Neutrophil (primary cell): ENCODE data around the gene PUM1.

Experiments
- H3K27ac ChIP-seq: fragments of 200-600 bp; sonication (generic); 2 replicates; pipeline ENCODE4 v1.5.1; 2016; ENCODE audit warnings: mild to moderate bottlenecking, moderate library complexity
- H3K27me3 ChIP-seq: fragments of 200-600 bp; sonication (generic); 2 replicates; pipeline ENCODE4 v1.6.0; 2016; ENCODE audit warnings: mild to moderate bottlenecking
- H3K36me3 ChIP-seq: fragments of 200-600 bp; sonication (generic); 2 replicates; pipeline ENCODE4 v1.5.1; 2017
- H3K4me1 ChIP-seq, 2 experiments: fragments of 200-600 bp in 1 of 2; sonication (generic) in 1 of 2; 1 replicate in 1 of 2; 2 replicates in 1 of 2; pipeline versions ENCODE4 v1.5.1 to v1.6.1; 2013 to 2016; ENCODE audit warnings: low read depth in 1 of 2, low read length in 1 of 2, mild to moderate bottlenecking in 1 of 2, moderate library complexity in 1 of 2; ENCODE audit not compliant: control insufficient read depth in 1 of 2, insufficient read depth in 1 of 2
- H3K4me3 ChIP-seq, 2 experiments: fragments of 200-600 bp in 1 of 2; sonication (generic) in 1 of 2; 1 replicate in 1 of 2; 2 replicates in 1 of 2; pipeline ENCODE4 v1.5.1; 2013 to 2016; ENCODE audit warnings: low read depth in 1 of 2, low read length in 1 of 2, mild to moderate bottlenecking in 1 of 2, moderate library complexity in 1 of 2
- H3K9me3 ChIP-seq: fragments of 200-600 bp; sonication (generic); 2 replicates; pipeline ENCODE4 v1.5.1; 2016
- TF ChIP-seq, protein P1 (sequence below): fragments of 200-600 bp; sonication (generic); IDR thresholded peaks from 2 replicates; pipeline ENCODE4 v1.5.1; 2016; ENCODE audit warnings: antibody characterized with exemption

PUM1 gene

DNA sequence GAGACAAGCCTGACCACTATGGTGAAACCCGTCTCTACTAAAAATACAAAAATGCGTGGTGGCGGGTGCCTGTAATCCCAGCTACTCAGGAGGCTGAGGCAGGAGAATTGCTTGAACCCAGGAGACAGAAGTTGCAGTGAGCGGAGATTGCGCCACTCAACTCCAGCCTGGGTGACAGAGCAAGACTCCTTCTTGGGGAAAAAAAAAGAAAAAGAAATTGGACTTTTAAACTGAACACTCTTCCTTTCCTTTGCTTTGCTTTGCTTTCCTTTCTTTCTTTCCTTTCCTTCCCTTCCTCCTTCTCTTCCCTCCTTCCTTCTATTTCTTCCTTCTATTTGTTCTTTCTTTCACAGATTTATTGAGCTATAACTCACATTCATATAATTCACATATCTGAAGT is 43.3 kb upstream of the PUM1 start:
- H3K4me3 ChIP-seq = no peak overlapping the region
- H3K36me3 ChIP-seq = no peaks in the 10 kb centered on the region
- H3K4me1 ChIP-seq = peaks cover 4 to 5% of the 10 kb centered on the region in 2 experiments
- TF ChIP-seq, protein P1, sequence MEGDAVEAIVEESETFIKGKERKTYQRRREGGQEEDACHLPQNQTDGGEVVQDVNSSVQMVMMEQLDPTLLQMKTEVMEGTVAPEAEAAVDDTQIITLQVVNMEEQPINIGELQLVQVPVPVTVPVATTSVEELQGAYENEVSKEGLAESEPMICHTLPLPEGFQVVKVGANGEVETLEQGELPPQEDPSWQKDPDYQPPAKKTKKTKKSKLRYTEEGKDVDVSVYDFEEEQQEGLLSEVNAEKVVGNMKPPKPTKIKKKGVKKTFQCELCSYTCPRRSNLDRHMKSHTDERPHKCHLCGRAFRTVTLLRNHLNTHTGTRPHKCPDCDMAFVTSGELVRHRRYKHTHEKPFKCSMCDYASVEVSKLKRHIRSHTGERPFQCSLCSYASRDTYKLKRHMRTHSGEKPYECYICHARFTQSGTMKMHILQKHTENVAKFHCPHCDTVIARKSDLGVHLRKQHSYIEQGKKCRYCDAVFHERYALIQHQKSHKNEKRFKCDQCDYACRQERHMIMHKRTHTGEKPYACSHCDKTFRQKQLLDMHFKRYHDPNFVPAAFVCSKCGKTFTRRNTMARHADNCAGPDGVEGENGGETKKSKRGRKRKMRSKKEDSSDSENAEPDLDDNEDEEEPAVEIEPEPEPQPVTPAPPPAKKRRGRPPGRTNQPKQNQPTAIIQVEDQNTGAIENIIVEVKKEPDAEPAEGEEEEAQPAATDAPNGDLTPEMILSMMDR = no peak
- no peaks in the 10 kb centered on the region for H3K9me3 ChIP-seq
- H3K27ac ChIP-seq = no peak overlapping the region
- H3K27me3 ChIP-seq = no peaks in the 10 kb centered on the region

DNA sequence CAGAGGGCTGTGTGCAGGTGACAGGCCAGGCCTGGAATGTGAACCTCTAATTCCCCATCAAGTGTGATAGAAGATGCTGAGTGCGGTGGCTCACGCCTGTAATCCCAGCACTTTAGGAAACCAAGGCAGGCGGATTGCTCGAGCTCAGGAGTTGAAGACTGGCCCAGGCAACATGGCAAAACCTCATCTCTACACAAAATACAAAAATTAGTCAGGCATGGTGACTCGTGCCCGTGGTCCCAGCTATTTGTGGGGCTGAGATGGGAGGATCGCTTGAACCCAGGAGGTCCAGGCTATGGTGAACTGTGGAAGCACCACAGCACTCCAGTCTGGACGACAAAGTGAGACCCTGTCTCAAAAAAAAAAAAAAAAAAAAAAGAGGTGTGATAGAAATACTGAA is 40.1 kb upstream of the PUM1 start:
- H3K27me3 ChIP-seq = no peaks in the 10 kb centered on the region
- H3K36me3 ChIP-seq = no peaks in the 10 kb centered on the region
- peaks cover 11 to 13% of the 10 kb centered on the region in 2 experiments for H3K4me1 ChIP-seq
- no peak overlapping the region for H3K4me3 ChIP-seq
- no peaks in the 10 kb centered on the region for H3K9me3 ChIP-seq
- no peak overlapping the region for H3K27ac ChIP-seq
- TF ChIP-seq, protein P1 = no peak

DNA sequence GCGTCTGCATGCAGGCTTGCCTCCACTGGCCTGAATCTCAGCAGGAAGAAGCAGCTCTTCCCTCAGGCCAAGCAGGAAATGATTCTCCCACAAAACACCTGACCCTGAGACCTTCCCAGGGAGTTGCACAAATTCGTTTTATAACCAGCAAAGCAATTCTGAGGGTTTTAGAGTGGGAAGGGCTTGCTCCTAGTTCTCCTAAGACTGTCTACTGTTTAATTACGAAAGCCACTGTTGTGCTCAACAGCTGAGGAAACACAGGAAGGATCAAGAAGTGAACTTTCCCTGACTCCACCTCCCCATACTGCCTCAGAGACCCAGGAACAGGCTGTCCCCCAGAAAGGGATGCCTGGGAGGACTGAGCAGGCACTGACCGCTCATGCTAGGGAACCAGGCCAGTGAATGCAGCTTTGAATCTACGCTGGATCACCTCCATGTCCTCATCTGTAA is 37.0 kb upstream of the PUM1 start:
- TF ChIP-seq, protein P1 = no peak
- H3K27me3 ChIP-seq = no peaks in the 10 kb centered on the region
- no peak overlapping the region for H3K27ac ChIP-seq
- H3K9me3 ChIP-seq = no peaks in the 10 kb centered on the region
- H3K36me3 ChIP-seq = no peaks in the 10 kb centered on the region
- H3K4me3 ChIP-seq = no peak overlapping the region
- H3K4me1 ChIP-seq = peaks cover 6 to 9% of the 10 kb centered on the region in 2 experiments

DNA sequence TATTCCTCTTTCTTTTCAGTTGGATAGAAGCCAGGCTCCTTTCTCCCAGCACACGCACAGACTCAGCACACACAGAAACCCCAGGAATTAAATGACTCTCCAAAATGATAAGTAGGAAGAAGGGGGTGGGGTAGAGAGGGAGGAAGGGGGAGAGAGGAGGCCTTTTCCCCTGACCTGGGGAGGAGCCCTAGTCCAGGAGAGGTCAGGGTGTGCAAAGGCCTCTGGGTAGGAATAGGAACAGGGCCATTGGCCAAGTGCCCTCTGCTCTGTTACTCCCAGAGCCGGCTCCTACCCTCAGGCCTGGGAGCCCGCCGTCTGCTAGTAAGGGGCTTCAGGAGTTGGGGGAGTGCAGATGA is 35.6 kb upstream of the PUM1 start:
- Histone ChIP-seq H3K9me3 (no peaks in the 10 kb centered on the region), H3K36me3 (no peaks in the 10 kb centered on the region), H3K27ac (no peak overlapping the region), H3K4me1 (peaks cover 6 to 9% of the 10 kb centered on the region in 2 experiments), H3K4me3 (no peak overlapping the region), H3K27me3 (no peaks in the 10 kb centered on the region)
- TF ChIP-seq, protein P1 = no peak

DNA sequence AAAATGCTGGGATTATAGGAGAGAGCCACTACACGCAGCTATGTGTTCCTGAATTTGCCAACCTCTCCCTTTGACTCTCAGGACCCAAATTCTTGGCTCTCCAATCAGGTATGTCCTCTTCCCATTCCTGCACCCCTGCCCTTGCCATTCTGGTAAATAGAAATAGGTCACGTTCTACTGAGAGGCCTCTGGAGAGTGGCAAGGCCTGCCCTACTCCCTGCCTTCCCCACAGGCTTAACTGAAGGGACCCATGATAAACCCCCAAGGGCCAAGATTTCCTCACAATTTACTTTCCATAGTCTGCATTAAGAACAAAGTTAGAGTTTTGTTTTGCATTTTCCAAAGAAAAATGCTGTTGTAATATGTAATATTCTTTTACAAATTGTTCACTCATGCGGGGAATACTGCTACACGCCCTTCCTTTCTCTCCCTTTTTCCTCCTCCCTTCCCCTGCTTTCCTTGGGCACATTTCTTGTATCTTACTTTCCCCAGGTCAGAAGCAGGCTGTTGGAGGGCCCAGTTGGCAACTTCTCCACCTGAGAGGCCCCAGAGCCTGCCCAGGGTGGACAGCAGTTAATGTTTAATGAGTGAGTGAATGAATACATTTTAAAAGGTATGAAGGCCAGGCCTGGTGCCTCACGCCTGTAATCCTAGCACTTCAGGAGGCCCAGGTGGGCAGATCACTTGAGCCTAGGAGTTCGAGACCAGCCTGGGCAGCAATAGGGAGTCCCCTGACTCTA is 33.9 kb upstream of the PUM1 start:
- Histone ChIP-seq H3K36me3 (no peaks in the 10 kb centered on the region), H3K9me3 (no peaks in the 10 kb centered on the region), H3K4me1 (peaks cover 6 to 9% of the 10 kb centered on the region in 2 experiments), H3K27me3 (no peaks in the 10 kb centered on the region), H3K27ac (no peak overlapping the region), H3K4me3 (no peak overlapping the region)
- TF ChIP-seq, protein P1 = no peak
